Activated T-cell treated with anti-CD3 and anti-CD28 coated beads, Interleukin-2, amount 50 U/mL, for 1 hour (primary cell): Measurements from ENCODE around the gene GLIPR2.

Experiments
- DNase-seq: peaks from one replicate; pipeline ENCODE4 v3.0.0-alpha.2; 2020

The GLIPR2 gene

GRCh38 chr9:36207546-36208012 is 71.0 kb downstream of the GLIPR2 start:
- no peak for DNase-seq

- no peak for DNase-seq
Observed at GRCh38 chr9:36208521-36209253, 72.2 kb downstream of the GLIPR2 start.

GRCh38 chr9:36210722-36211121 is 74.2 kb downstream of the GLIPR2 start:
- no peak for DNase-seq

- no peak for DNase-seq
Observed at GRCh38 chr9:36211510-36211909, 75.0 kb downstream of the GLIPR2 start.

GRCh38 chr9:36213387-36213786 is 76.9 kb downstream of the GLIPR2 start:
- no peak for DNase-seq
